ENCODE results near the gene PLB1. TPM values are rescaled to one million over a fixed set of nuclear protein-coding genes. Genes with fewer than 3 reads are reported as not detected.

Gene PLB1
- total and polyA plus RNA-seq, 9 of the 15 experiments (the other 6 are each of a cell fraction or from before 2014, with no cell fraction given), result 0.01 to 0.09 (median 0.07) TPM; not detected in 2

GRCh38 chr2:28449488-28450395 lies 46.1 kb upstream of the PLB1 start (continued):
- TF ChIP-seq PBX2 (CRISPR knock-in tag; IDR thresholded peaks at IDR 0.05; ENCODE audit: low read depth), result no peak
- TF ChIP-seq PBX2 (tag; conservative IDR thresholded peaks at IDR 0.05; ENCODE audit: low read depth), result peak; percentile 54; the same call in 1 of the 2 replicates
- TF ChIP-seq MEF2D (tag; conservative IDR thresholded peaks at IDR 0.05; ENCODE audit: low read depth), result no peak
- TF ChIP-seq JUND (IDR thresholded peaks at IDR 0.05; ENCODE audit: borderline replicate concordance, low read depth, low read length), result peak; percentile 86
- TF ChIP-seq JUND (tag; IDR thresholded peaks at IDR 0.05; ENCODE audit: borderline replicate concordance, low read depth, low read length), result peak; percentile 83
- no peak for TF ChIP-seq ZNF639 (CRISPR knock-in tag; conservative IDR thresholded peaks at IDR 0.05 in 1 of 2, IDR thresholded peaks at IDR 0.05 in 1 of 2)
- no peak for TF ChIP-seq ZNF583 (CRISPR knock-in tag; IDR thresholded peaks at IDR 0.05)
- TF ChIP-seq NR2C2 (CRISPR knock-in tag; IDR thresholded peaks at IDR 0.05), result no peak
- peak; percentile 41; the same call in 1 of the 2 replicates for TF ChIP-seq NR2C2 (tag; IDR thresholded peaks at IDR 0.05)
- TF ChIP-seq NUFIP1 (IDR thresholded peaks at IDR 0.05; ENCODE audit: partially characterized antibody), result no peak
- TF ChIP-seq SREBF2 (CRISPR knock-in tag; IDR thresholded peaks at IDR 0.05), result no peak
- peak; percentile 51; the same call in 1 of the 2 replicates for TF ChIP-seq SMARCE1 (IDR thresholded peaks at IDR 0.05)
- no peak for TF ChIP-seq POLR2G (IDR thresholded peaks at IDR 0.05; ENCODE audit: low read depth, low read length)
- no peak for TF ChIP-seq NR3C1 (CRISPR knock-in tag; IDR thresholded peaks at IDR 0.05)
- no peak for TF ChIP-seq TSHZ1 (CRISPR knock-in tag; IDR thresholded peaks at IDR 0.05)
- TF ChIP-seq ZNF511 (CRISPR knock-in tag; IDR thresholded peaks at IDR 0.05), result no peak

Measured in K562 (cell line).